Chondrocyte (in vitro differentiated cells): ENCODE results near the gene TMEM169. TPM values are rescaled to one million over a fixed set of nuclear protein-coding genes. Genes with fewer than 3 reads are reported as not detected.

Source experiments
- DNase-seq: peaks from one replicate; pipeline ENCODE4 v3.0.0; 2021; ENCODE audit warnings: mixed read lengths, low spot score
- H3K27ac Mint-ChIP-seq: one replicate; pipeline ENCODE4 v1.8.0; 2021; ENCODE audit warnings: mild to moderate bottlenecking, moderate library complexity, mixed read lengths; ENCODE audit not compliant: unreplicated experiment
- H3K27me3 Mint-ChIP-seq: 2 replicates; pipeline ENCODE4 v1.8.0; 2021; ENCODE audit warnings: low read depth, mixed read lengths
- H3K36me3 Mint-ChIP-seq: 2 replicates; pipeline ENCODE4 v1.8.0; 2021; ENCODE audit warnings: low read depth, mixed read lengths
- H3K4me1 Mint-ChIP-seq: 2 replicates; pipeline ENCODE4 v1.8.0; 2021; ENCODE audit warnings: low read depth, mild to moderate bottlenecking, mixed read lengths
- H3K4me3 Mint-ChIP-seq: one replicate; pipeline ENCODE4 v1.8.0; 2021; ENCODE audit warnings: mild to moderate bottlenecking, moderate library complexity, mixed read lengths; ENCODE audit not compliant: unreplicated experiment
- H3K9me3 Mint-ChIP-seq: 2 replicates; pipeline ENCODE4 v1.8.0; 2021; ENCODE audit warnings: low read depth, mixed read lengths
- CTCF ChIP-seq: fragments of 200-600 bp; sonication (generic); IDR thresholded peaks from 2 replicates; pipeline ENCODE4 v1.5.0; 2021; ENCODE audit warnings: antibody characterized with exemption, mild to moderate bottlenecking, moderate library complexity
- total RNA-seq: library from RNA; stranded (reverse); gene quantifications from 3 replicates; pipeline ENCODE4 v1.2.1, GENCODE V29; 2021

The TMEM169 gene
- total RNA-seq, 1 donor from 2014 or later = 1.3 TPM

GRCh38 chr2:216070195-216070594, 11.5 kb upstream of the TMEM169 start:
- TF ChIP-seq CTCF = no peak

GRCh38 chr2:216071111-216071851, 10.4 kb upstream of the TMEM169 start:
- Mint-ChIP-seq H3K4me3 (no peak overlapping the region), H3K4me1 (peaks cover 7% of the 10 kb centered on the region), H3K36me3 (peaks cover 2% of the 10 kb centered on the region), H3K27ac (no peak overlapping the region), H3K9me3 (no peaks in the 10 kb centered on the region), H3K27me3 (no peaks in the 10 kb centered on the region)
- no peak for DNase-seq
- no peak for TF ChIP-seq CTCF

More at GRCh38 chr2:216070195-216070594, 11.5 kb upstream of the TMEM169 start:
- H3K4me1 Mint-ChIP-seq = peaks cover 10% of the 10 kb centered on the region
- DNase-seq = no peak
- H3K9me3 Mint-ChIP-seq = no peaks in the 10 kb centered on the region
- H3K27me3 Mint-ChIP-seq = no peaks in the 10 kb centered on the region
- H3K4me3 Mint-ChIP-seq = no peak overlapping the region
- H3K36me3 Mint-ChIP-seq = peaks cover 2% of the 10 kb centered on the region
- no peak overlapping the region for H3K27ac Mint-ChIP-seq

GRCh38 chr2:216072473-216072872, 9.2 kb upstream of the TMEM169 start:
- no peak for DNase-seq
- Mint-ChIP-seq H3K4me1 (peaks cover 6% of the 10 kb centered on the region), H3K36me3 (peaks cover 2% of the 10 kb centered on the region), H3K9me3 (no peaks in the 10 kb centered on the region), H3K27ac (no peak overlapping the region), H3K27me3 (no peaks in the 10 kb centered on the region), H3K4me3 (no peak overlapping the region)
- TF ChIP-seq CTCF = no peak

GRCh38 chr2:216073773-216074172, 7.9 kb upstream of the TMEM169 start:
- H3K4me1 Mint-ChIP-seq = peaks cover 7% of the 10 kb centered on the region
- no peaks in the 10 kb centered on the region for H3K9me3 Mint-ChIP-seq
- no peak for DNase-seq
- no peak overlapping the region for H3K4me3 Mint-ChIP-seq
- H3K36me3 Mint-ChIP-seq = peaks cover 2% of the 10 kb centered on the region
- no peak for TF ChIP-seq CTCF
- no peak overlapping the region for H3K27ac Mint-ChIP-seq
- H3K27me3 Mint-ChIP-seq = no peaks in the 10 kb centered on the region

- H3K4me3 Mint-ChIP-seq = no peak overlapping the region
- H3K36me3 Mint-ChIP-seq = peaks cover under 1% of the 10 kb centered on the region
- H3K9me3 Mint-ChIP-seq = no peaks in the 10 kb centered on the region
- H3K4me1 Mint-ChIP-seq = peaks cover 9% of the 10 kb centered on the region
- H3K27me3 Mint-ChIP-seq = no peaks in the 10 kb centered on the region
- DNase-seq = no peak
- no peak overlapping the region for H3K27ac Mint-ChIP-seq
- no peak for TF ChIP-seq CTCF
Observed at GRCh38 chr2:216074380-216074779, 7.3 kb upstream of the TMEM169 start.
